ENCODE measurements around the gene WWOX.

GRCh38 chr16:78589331-78589730 is 489.9 kb downstream of the WWOX start:
- TF ChIP-seq CTCF (conservative IDR thresholded peaks at IDR 0.05; ENCODE audit: low read depth, low read length) = no peak
- no peak for TF ChIP-seq EZH2 (IDR thresholded peaks at IDR 0.05; ENCODE audit: borderline replicate concordance, low read depth, low read length, poor library complexity, severe bottlenecking)

Measured in A673 (cell line).